ENCODE data around the gene KCNK15.
A peak's percentile ranks its signal among the peaks of the same experiment; 100 is the strongest.
"Not testable (repeated sequence)": the region's sequence is repeated elsewhere in the genome, so short reads cannot be mapped to it uniquely, and the experiment has no call there.

The KCNK15 gene

GRCh38 chr20:44758247-44759101, 12.8 kb downstream of the KCNK15 start:
- DNase-seq (ENCODE audit: low read depth in 2 of 2): no peak

- no peak for DNase-seq (ENCODE audit: low read depth in 2 of 2)
Observed at GRCh38 chr20:44759595-44759994, 13.9 kb downstream of the KCNK15 start.

DNA sequence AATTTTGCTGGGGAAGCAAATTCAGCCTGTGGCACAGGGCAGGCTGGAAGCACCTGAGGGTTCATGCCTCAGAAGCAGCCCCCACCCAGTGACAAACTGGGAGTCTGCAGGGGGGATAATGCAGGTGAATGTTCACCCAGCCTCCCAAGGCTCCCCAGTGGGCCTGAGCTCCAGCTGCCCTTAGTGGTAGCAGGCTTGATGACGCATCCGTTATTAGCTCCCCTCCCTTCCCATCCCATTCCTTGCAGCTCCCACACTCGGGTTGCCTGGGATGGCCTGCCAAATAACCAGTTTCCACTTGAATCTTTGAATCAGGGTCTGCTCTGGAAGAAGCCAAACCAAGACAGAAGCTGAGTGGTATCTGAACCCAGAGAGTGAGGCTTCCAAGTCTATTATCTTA, 15.8 kb downstream of the KCNK15 start:
- DNase-seq (ENCODE audit: low read depth in 2 of 2): no peak

DNA sequence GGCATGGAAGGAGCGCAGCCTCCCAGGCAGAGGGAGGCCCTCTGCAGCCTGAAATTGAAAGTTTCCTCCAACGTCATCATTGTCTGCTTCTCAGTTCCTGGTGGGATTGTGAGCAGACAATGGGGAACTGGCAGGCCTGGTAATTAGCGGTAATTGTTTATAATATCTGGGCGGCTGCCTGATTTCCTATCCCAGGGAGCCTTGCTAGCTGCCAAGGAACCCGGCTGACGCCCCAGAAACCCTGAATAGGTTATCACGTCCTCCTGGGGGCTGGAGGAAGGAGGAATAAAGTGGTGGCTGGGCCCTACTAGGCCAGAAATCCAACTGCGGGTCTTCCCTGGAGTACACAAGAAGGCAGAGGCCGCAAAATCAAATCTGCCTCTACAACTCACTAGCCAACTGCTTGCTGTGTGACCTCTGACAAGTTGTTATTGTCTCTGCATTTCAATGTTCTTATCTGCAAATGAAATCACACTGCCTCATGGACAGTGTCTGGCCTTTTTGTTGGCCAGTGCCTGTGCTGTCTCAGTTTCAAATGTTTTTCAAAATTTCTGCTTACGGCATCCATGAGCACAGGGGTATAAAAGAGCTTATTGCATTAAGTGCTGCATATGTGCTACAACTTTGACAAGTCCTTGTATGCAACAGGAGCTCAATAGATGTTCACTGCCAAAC, 16.9 kb downstream of the KCNK15 start:
- DNase-seq (ENCODE audit: low read depth in 2 of 2): no peak

GRCh38 chr20:44763798-44764197, 18.1 kb downstream of the KCNK15 start:
- not testable (repeated sequence) for DNase-seq (ENCODE audit: low read depth in 2 of 2)

DNA sequence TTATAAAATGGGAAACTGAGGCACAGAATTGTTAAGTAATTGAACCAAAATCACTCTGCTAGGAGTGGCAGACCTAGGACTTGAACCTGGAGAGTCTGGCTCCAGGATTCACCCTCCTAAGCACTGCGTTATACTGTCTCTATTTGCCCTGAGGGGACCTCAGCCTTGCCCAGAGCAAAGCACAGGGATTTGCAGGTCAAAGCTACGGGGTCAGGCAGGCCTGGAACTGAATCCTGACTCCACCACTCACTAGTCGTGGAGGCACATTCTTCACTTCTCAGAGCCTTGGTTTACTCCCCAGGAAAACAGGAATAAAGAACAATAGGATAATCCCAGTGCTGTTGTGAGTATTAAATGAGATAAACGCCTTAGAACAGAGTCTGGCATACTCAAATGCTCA, 19.4 kb downstream of the KCNK15 start:
- DNase-seq (ENCODE audit: low read depth in 2 of 2): no peak

DNA sequence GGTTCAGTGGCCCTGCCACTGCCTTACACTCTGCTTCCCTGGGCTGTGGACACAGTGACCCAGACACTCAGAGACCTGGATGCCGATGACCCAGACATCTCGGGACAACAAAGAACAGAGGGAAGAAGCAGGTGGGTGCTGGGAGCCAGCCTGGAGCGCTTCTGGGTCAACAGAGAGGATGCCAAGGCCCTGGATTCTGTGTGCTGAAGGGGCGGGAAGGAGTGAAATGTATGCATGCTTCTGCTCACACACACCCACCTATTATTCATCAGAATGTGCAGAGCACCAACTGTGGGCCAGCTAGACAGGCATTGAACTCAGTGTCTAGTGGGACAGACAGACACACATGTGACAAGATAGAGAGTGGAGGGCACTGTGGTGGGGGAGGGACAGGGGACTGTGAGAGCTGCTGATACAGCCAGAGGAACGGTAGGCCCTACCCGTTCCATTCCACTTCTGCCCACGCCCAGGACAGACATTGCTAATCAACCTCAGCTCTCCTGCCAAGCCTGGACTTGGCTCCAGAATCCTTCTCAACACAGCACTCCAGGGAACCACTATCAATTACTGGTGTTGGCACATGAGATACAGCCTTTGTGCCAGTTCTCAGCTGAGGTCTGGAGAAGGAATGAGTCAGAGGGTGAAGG, 20.2 kb downstream of the KCNK15 start:
- no peak for DNase-seq (ENCODE audit: low read depth in 2 of 2)

DNA sequence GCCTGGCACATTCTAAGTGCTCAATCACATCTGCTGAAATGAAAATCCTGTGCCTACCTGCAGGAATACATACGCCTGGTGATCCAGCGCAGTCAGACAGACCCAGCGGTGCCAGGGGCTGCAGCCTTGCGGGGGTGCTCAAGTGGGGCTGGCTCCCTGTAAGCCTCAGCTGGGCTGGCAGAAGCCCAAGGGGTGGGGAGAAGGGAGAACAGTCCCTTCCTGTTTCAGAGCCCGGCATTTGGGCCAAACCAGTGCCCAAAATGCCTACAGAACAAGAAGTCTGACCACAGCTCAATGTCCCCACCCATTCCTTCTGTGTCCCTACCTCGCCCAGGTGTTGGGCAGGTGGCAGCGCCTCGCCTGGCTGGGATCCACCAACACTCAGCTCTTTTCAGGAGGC, 22.6 kb downstream of the KCNK15 start:
- no peak for DNase-seq (ENCODE audit: low read depth in 2 of 2)

- no peak for DNase-seq (ENCODE audit: low read depth in 2 of 2)
Observed at GRCh38 chr20:44768854-44769480, 23.3 kb downstream of the KCNK15 start.

- no peak for DNase-seq (ENCODE audit: low read depth in 2 of 2)
Observed at GRCh38 chr20:44769481-44769863, 23.8 kb downstream of the KCNK15 start.

GRCh38 chr20:44770484-44771171, 25.0 kb downstream of the KCNK15 start:
- DNase-seq (ENCODE audit: low read depth in 2 of 2): no peak

DNA sequence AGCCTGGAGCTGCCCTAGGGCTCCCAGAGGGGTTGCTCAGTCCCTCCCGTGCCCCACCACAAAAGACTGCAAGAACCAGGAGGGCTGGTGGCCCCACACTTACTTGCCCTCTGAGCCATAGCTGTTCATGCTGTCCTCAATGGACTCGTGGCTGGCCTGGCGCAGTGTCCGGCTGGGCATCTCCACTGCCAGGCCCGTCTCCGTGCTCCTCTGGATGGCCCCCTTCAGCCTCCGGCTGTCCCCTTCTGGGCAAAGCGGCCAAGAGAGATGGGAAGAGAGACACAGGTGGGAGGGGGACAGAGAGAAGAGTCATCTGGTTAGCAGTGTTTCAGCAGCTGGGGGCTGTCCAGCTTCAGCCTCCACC, 25.5 kb downstream of the KCNK15 start:
- no peak for DNase-seq (ENCODE audit: low read depth in 2 of 2)

DNA sequence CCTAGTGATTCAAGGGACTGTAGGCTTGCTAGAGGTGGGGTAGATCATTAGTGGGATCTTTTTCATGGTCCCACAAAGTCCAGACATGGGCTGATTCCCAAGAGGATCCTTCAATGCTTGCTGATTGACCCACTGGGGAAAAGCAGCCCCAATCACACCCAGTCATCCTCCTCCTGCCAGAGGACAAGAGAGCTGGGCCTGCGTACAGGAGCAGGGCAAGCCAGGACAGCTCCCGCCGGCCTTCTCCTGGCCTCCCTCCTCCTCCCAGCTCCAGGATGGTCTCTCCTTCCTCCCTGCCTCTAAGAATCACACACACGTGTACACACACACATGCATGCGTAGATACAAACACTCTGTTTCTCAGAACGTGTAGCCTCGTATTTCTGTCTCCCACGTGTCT, 27.0 kb downstream of the KCNK15 start:
- no peak for DNase-seq (ENCODE audit: low read depth in 2 of 2)

GRCh38 chr20:44773070-44773829, 27.6 kb downstream of the KCNK15 start:
- no peak for DNase-seq (ENCODE audit: low read depth in 2 of 2)

GRCh38 chr20:44776980-44777379, 31.3 kb downstream of the KCNK15 start:
- DNase-seq (ENCODE audit: low read depth in 2 of 2): no peak

- DNase-seq (ENCODE audit: low read depth in 2 of 2): peak; percentile 8 to 9
Observed at GRCh38 chr20:44780226-44780625, 34.6 kb downstream of the KCNK15 start.

DNA sequence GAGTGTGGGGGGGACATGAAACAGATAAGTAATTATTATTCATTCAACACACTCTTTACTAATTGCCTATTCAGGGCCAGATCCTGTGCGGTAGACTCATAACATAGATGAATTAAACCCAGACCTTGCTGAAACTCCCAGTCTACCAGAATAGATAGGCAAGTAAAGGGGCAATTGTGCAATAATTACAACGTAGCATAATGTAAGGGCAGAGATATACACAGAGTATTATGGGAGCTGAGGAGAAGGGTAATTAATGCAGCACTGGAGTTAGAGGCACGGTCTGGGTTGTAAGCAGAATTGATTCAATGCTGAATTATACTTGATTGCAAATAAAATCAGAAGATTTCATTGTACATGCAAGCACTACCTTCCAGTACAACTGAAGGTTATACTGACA, 35.5 kb downstream of the KCNK15 start:
- DNase-seq (ENCODE audit: low read depth in 2 of 2): no peak

- DNase-seq (ENCODE audit: low read depth in 2 of 2): no peak
Observed at GRCh38 chr20:44781791-44782190, 36.1 kb downstream of the KCNK15 start.

- no peak for DNase-seq (ENCODE audit: low read depth in 2 of 2)
Observed at GRCh38 chr20:44784688-44785087, 39.0 kb downstream of the KCNK15 start.

- DNase-seq (ENCODE audit: low read depth in 2 of 2): no peak
Observed at GRCh38 chr20:44785768-44786167, 40.1 kb downstream of the KCNK15 start.

DNA sequence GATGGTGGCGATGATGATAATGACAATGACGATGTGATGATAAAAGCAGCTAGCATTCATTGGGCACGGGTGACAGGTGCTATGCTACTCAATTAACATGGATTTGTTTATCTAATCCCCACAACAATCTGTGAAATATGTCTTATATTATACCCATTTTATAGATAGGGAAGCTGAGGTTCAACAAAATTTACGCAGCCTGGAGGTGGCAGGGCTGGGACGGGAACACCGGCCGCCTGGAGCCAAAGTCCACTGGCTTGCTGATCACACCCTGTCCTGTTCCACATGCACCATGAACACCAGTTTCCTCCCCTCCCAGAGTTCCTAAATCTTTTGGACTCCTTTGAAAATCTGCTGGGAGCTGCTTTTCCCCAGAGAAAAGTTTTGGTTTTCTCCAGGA, 41.6 kb downstream of the KCNK15 start:
- DNase-seq (ENCODE audit: low read depth in 2 of 2): no peak
